Spleen (tissue), 7 donors: ENCODE results near the gene AKAP10.
A peak's percentile ranks its signal among the peaks of the same experiment; 100 is the strongest.

Experiments
- POLR2A ChIP-seq, 3 donors: fragments of 450-650 bp; IDR thresholded peaks; one replicate each; pipeline ENCODE4 v1.5.1; 2017; ENCODE audit warnings: antibody characterized with exemption in 3 of 3, mild to moderate bottlenecking in 1 of 3
- TF ChIP-seq, protein P1 (sequence below), 11 experiments: fragments of 200-600 bp in 7 of 11; fragments of 450-650 bp in 4 of 11; sonication (generic) in 4 of 11; IDR thresholded peaks in 8 of 11; conservative IDR thresholded peaks in 3 of 11; 1 replicate in 7 of 11; 2 replicates in 4 of 11; pipeline versions ENCODE4 v1.4.0 to v1.8.0; 2016 to 2021; ENCODE audit warnings: antibody characterized with exemption in 11 of 11, inconsistent platforms in 4 of 11, mild to moderate bottlenecking in 1 of 11
- donor health status: DM: no; HTN: no; CAD: no; lungs with moderate emphysema.
- donor health status: DM: no; HTN: no; CAD: no.
- donor health status: DM: no; HTN: no; CAD: no.

DNA sequence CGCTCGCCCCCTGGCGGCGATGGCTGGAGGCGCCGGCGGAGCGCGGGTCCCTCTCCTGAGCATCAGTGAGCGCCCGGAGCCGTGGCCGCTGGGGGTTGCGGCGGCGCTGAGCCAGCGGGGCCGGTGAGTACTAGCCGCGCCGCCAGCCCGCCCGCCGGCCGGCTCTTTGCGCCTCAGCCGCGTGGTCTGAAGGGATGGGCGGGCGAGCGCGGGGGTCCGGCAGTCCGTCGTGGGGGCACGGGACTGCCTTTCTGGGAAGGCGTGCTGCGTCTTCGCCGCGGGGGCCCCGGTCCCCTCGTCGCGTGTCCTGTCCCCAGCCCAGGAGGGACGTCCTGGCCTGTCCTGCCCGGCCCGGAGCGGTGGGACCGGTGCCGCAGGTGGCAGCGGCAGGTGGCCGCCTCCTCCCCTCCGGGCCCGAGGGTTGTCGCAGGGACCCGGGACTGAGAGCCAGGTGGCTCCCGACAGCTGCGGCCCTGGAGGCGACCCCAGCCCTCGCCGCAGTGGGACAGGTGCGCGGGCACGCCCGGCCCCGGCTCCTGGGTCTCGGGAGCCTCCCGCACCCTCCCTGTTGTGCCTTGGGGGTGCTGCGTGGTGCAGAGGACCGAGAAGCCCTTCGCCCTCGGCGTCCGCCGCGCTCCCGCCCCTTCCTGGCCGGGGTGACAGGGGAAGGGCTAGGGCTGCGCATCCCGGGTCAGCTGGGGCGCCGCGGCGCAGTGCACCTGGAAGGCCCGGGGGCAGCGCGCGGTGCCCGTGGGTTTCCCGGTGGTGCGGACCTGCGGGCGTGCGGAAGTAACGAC lies 31.9 kb upstream of the AKAP10 start, which contains the start of gene SPECC1:
- no peak for TF ChIP-seq POLR2A (IDR thresholded peaks at IDR 0.05)
- TF ChIP-seq, protein P1, sequence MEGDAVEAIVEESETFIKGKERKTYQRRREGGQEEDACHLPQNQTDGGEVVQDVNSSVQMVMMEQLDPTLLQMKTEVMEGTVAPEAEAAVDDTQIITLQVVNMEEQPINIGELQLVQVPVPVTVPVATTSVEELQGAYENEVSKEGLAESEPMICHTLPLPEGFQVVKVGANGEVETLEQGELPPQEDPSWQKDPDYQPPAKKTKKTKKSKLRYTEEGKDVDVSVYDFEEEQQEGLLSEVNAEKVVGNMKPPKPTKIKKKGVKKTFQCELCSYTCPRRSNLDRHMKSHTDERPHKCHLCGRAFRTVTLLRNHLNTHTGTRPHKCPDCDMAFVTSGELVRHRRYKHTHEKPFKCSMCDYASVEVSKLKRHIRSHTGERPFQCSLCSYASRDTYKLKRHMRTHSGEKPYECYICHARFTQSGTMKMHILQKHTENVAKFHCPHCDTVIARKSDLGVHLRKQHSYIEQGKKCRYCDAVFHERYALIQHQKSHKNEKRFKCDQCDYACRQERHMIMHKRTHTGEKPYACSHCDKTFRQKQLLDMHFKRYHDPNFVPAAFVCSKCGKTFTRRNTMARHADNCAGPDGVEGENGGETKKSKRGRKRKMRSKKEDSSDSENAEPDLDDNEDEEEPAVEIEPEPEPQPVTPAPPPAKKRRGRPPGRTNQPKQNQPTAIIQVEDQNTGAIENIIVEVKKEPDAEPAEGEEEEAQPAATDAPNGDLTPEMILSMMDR (IDR thresholded peaks at IDR 0.05 in 8 of 11, conservative IDR thresholded peaks at IDR 0.05 in 3 of 11) = peak in 8 of 11 experiments; percentile 81 to 99 (median 99)
